Suprapubic skin (tissue), 3 donors: ENCODE data around the gene TMEM163.

Source experiments
- CTCF ChIP-seq, 2 donors: fragments of 200-600 bp in 1 of 2; fragments of 450-650 bp in 1 of 2; sonication (generic) in 1 of 2; IDR thresholded peaks; one replicate each; pipeline ENCODE4 v1.5.1; 2016 to 2019; ENCODE audit warnings: antibody characterized with exemption in 2 of 2, mild to moderate bottlenecking in 1 of 2, moderate library complexity in 1 of 2
- EP300 ChIP-seq: sonication (generic); formaldehyde crosslinking; IDR thresholded peaks from one replicate; pipeline ENCODE4 v1.6.1; 2017; ENCODE audit warnings: antibody characterized with exemption
- POLR2A ChIP-seq, 2 donors: fragments of 450-650 bp; IDR thresholded peaks; one replicate each; pipeline ENCODE4 v1.6.1; 2017; ENCODE audit warnings: antibody characterized with exemption in 2 of 2, mild to moderate bottlenecking in 2 of 2, moderate library complexity in 2 of 2

- TF ChIP-seq POLR2A (IDR thresholded peaks at IDR 0.05) (no peak), CTCF (IDR thresholded peaks at IDR 0.05) (no peak), EP300 (no peak)
Observed at GRCh38 chr2:134574611-134575330, 144.0 kb downstream of the TMEM163 start.
